GM12801 (cell line): Measurements from ENCODE around the gene PGBD1.

Experiments used
- TF ChIP-seq, protein P1 (sequence below): IDR thresholded peaks from one replicate; pipeline ENCODE4 v1.5.1; 2011; ENCODE audit warnings: control low read depth; ENCODE audit not compliant: insufficient read length; ENCODE audit errors: extremely low read depth

PGBD1 gene

DNA sequence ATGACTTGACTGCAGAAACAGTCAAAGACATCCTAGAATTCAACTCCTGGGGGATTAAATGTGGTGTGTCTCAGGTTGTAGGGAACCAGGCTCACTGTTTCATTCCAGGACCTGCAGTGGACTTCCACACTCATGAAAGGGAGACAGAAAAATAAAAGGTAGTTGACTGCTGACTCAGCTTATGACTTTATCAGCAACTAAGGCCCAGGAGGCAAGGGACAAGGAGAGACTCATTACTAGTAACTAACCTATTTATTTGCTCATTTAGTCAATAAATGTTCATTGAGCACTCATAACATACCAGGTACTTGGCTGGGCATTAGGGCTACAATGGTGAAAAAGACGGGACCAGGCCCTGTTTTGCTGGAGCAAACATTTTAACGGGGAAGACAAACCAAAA lies 51.7 kb downstream of the PGBD1 start:
- TF ChIP-seq, protein P1, sequence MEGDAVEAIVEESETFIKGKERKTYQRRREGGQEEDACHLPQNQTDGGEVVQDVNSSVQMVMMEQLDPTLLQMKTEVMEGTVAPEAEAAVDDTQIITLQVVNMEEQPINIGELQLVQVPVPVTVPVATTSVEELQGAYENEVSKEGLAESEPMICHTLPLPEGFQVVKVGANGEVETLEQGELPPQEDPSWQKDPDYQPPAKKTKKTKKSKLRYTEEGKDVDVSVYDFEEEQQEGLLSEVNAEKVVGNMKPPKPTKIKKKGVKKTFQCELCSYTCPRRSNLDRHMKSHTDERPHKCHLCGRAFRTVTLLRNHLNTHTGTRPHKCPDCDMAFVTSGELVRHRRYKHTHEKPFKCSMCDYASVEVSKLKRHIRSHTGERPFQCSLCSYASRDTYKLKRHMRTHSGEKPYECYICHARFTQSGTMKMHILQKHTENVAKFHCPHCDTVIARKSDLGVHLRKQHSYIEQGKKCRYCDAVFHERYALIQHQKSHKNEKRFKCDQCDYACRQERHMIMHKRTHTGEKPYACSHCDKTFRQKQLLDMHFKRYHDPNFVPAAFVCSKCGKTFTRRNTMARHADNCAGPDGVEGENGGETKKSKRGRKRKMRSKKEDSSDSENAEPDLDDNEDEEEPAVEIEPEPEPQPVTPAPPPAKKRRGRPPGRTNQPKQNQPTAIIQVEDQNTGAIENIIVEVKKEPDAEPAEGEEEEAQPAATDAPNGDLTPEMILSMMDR = no peak

GRCh38 chr6:28333599-28334018 lies 52.2 kb downstream of the PGBD1 start:
- TF ChIP-seq, protein P1 = no peak

DNA sequence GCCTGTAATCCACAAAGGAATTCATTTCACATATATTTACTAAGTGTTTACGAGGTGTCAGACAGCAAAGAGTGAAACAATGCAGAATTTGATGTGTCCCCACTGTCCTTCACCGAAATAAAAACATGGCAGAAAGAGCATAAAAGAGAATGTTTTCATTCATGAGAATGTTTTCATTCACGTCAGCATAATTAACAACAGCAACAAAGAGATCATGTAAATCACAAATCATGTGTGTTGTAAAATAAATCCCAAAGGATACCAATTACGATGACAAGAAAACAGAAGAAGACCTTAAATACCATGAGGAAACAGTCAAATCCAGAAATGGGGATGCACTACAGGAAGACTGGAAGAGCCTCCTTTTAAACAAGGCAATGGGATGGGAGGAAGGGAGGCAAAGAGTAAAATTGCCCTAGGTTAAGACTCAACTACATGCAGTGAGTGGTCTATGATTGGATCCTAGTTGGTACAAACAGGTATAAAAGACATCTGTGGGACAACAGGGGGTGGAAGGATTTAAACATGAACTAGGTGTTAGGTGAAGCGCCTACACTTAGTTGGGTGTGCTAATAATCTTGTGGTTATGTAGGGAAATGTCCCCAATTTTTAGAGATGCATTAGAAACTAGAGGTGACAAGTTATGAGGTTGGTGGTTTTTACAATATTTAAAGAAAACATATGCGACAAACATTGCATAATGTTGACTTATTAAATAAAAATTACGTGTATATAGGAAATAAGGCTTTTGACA lies 53.1 kb downstream of the PGBD1 start:
- TF ChIP-seq, protein P1 = no peak

GRCh38 chr6:28335040-28335563 lies 53.7 kb downstream of the PGBD1 start:
- TF ChIP-seq, protein P1 = no peak

DNA sequence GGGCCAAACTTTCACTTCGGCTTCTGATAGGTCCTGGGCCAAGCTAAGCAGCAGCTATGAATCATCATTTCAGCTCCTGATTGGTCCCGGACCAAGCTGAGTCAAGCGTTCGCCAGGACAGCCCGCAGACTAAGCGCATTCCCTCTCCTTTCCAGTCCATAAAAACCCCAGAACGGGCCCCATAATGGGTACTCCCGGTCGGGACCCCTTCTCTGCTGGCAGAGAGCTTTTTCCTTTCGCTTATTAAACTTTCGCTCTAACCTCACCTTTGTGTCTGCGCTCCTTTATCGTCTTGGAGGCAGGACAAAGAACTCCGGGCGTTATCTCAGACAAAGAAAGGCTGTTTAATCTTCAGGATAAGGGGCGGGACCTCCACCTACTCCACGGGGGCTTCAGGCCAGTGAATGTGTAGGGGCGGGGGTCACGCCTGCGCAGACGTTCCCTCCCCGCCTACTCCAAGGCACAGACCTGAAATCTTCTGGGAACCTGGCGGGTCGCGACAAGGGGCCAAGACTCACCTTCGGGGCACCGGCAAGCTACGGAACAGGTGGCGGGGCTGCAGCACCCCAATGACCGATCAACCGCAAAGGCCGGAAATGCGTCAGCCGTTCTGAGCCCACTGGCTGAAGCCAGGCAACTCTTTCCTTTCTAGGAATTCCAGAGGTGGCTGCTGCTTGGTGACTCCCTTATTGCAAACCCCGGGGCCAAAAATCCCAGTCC lies 54.4 kb downstream of the PGBD1 start, which contains the start of gene ZSCAN31:
TSS of gene ZSCAN31 (minus strand) at position 585 of the 720 bp plus-strand sequence. CDS start 6,465 bp downstream, outside the sequence.
- TF ChIP-seq, protein P1 = no peak

DNA sequence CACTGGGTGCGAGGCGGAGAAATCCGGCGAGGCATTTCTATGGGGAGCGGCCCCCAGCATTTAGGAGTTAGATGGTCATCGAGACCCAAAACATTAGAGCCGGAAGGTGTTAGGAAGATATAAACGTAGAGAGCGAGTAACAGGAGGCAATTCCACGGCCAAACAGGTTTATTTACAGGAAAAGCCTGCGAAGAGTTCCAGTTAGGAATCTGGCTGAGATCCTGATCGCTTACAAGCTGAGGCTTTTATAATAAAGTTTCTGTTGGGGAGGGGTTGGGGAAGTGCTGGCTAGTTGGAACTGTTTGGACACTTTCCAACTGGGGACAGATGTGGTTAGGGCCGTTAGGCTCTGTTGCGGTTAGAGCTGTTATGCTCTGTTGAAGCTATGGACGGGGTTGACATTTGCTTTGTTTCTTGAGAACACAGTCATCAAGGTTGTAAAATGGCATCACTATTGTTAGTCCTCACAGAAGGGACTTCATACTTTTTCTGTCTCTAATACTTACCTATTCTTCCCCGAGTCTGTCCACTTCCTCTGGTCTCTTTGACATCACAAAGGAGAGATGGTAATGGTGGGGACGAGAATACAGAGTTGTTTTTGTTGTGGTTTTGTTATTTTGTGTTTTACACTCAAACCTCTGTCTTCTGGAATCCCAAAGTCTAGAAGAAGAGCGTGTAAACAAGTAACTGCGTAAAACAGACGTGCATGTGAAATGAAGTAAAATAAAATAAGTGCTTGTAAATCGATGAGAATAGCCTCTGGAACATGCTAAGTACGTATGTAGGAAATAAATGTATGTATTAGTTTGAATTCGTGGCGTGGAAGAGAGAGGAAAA lies 55.1 kb downstream of the PGBD1 start:
- TF ChIP-seq, protein P1 = no peak

DNA sequence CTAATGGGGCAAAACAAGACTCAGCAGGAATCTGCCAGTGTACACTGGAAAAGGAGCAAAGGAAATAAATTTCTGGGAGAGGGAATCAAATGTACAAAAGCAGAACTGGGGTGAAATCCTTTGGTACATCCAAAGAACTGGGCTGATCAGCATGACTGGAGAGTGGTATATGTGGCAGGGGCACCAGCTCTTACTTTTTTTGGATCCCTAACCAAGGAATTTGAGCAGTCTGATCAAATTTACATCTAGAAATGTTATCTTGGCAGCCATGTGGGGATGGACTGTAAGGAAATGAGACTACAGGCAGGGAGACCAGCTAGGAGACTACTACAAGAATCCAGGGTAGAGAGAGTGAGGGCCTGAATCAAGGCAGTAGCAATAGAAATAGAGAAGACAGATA lies 55.7 kb downstream of the PGBD1 start:
- TF ChIP-seq, protein P1 = no peak
